GM12892 (cell line): ENCODE data around the gene POP4.

Source experiments
- DNase-seq: peaks from one replicate; pipeline ENCODE4 v3.0.0; 2011; ENCODE audit not compliant: insufficient read length
- FAIRE-seq: peaks from 2 replicates; lab custom pipeline; 2011; peaks lifted over from hg19 to GRCh38; lab: Jason Lieb, UNC
- POLR2A ChIP-seq: IDR thresholded peaks from 2 replicates; pipeline ENCODE4 v1.6.1; 2011; ENCODE audit warnings: low read depth, low read length, control low read depth
- POLR2AphosphoS5 ChIP-seq: IDR thresholded peaks from 2 replicates; pipeline ENCODE4 v1.6.1; 2011; ENCODE audit warnings: low read depth, low read length, control low read depth
- TAF1 ChIP-seq: IDR thresholded peaks from 2 replicates; pipeline ENCODE4 v1.6.1; 2011; ENCODE audit warnings: low read depth, mild to moderate bottlenecking, control low read depth, low read length, borderline replicate concordance

The POP4 gene

GRCh38 chr19:29567366-29567915 is 38.6 kb upstream of the POP4 start:
- DNase-seq (no peak), FAIRE-seq (no peak)
- TF ChIP-seq POLR2AphosphoS5 (no peak), POLR2A (no peak), TAF1 (no peak)

- no peak for DNase-seq
- no peak for TF ChIP-seq TAF1
- no peak for TF ChIP-seq POLR2AphosphoS5
- TF ChIP-seq POLR2A: no peak
- no peak for FAIRE-seq
Observed at GRCh38 chr19:29568036-29569025, 37.8 kb upstream of the POP4 start.

GRCh38 chr19:29569038-29569911 is 36.8 kb upstream of the POP4 start:
- no peak for DNase-seq
- FAIRE-seq: no peak
- TF ChIP-seq POLR2AphosphoS5 (no peak), POLR2A (no peak), TAF1 (no peak)

GRCh38 chr19:29571181-29571580 is 34.9 kb upstream of the POP4 start:
- no peak for FAIRE-seq
- TF ChIP-seq POLR2AphosphoS5 (no peak), POLR2A (no peak), TAF1 (no peak)

GRCh38 chr19:29573486-29573885 is 32.6 kb upstream of the POP4 start:
- TF ChIP-seq TAF1 (no peak), POLR2A (no peak), POLR2AphosphoS5 (no peak)
- DNase-seq: no peak
- no peak for FAIRE-seq

More at GRCh38 chr19:29571181-29571580, 34.9 kb upstream of the POP4 start:
- no peak for DNase-seq

GRCh38 chr19:29574510-29574909 is 31.6 kb upstream of the POP4 start:
- TF ChIP-seq POLR2AphosphoS5 (no peak), POLR2A (no peak), TAF1 (no peak)
- FAIRE-seq: no peak
- DNase-seq: no peak

GRCh38 chr19:29576046-29576606 is 30.0 kb upstream of the POP4 start:
- FAIRE-seq (no peak), DNase-seq (no peak)
- TF ChIP-seq POLR2A: no peak
- TF ChIP-seq POLR2AphosphoS5: no peak
- TF ChIP-seq TAF1: no peak

GRCh38 chr19:29576761-29577648 is 29.1 kb upstream of the POP4 start:
- DNase-seq: no peak
- FAIRE-seq: no peak
- no peak for TF ChIP-seq TAF1
- TF ChIP-seq POLR2A: no peak
- TF ChIP-seq POLR2AphosphoS5: no peak

- TF ChIP-seq TAF1 (no peak), POLR2A (no peak)
- DNase-seq: no peak
- FAIRE-seq: no peak
Observed at GRCh38 chr19:29577649-29577963, 28.5 kb upstream of the POP4 start.

- FAIRE-seq (no peak), DNase-seq (no peak)
- TF ChIP-seq TAF1: no peak
- no peak for TF ChIP-seq POLR2AphosphoS5
- no peak for TF ChIP-seq POLR2A
Observed at GRCh38 chr19:29578349-29578748, 27.7 kb upstream of the POP4 start.
